PC-9 (cell line): ENCODE measurements around the gene RIOX2. TPM values are rescaled to one million over a fixed set of nuclear protein-coding genes. Genes with fewer than 3 reads are reported as not detected.

Source experiments
- BruUV-seq: library from RNA; stranded (reverse); fragments of 400-500 nt; replicated peaks from 2 replicates; lab custom pipeline; 2021; lab: Mats Ljungman, UMichigan
- CTCF ChIA-PET: fragments of 300-600 bp; sonication (Branson Sonifier 250); formaldehyde crosslinking; loops from one replicate; lab custom pipeline; 2022; ENCODE audit warnings: antibody characterized with exemption; lab: Charles Lee
- POLR2A ChIA-PET: fragments of 300-600 bp; sonication (Branson Sonifier 250); formaldehyde crosslinking; loops from one replicate; lab custom pipeline; 2022; ENCODE audit warnings: antibody characterized with exemption; ENCODE audit not compliant: unreplicated experiment; lab: Charles Lee
- DNase-seq, 2 experiments: peaks; one replicate each; pipeline versions ENCODE4 v3.0.0 to v3.0.0-alpha.2; 2015 to 2022; ENCODE audit warnings: mixed read lengths in 1 of 2
- H2AFZ ChIP-seq: fragments of 200-600 bp; sonication (generic); 2 replicates; pipeline ENCODE4 v1.8.1; 2017; ENCODE audit warnings: antibody characterized with exemption
- H3F3A ChIP-seq: fragments of 200-600 bp; sonication (generic); 2 replicates; pipeline ENCODE4 v1.8.1; 2017; ENCODE audit warnings: antibody characterized with exemption, mild to moderate bottlenecking, low read depth; ENCODE audit not compliant: insufficient read depth
- H3K27ac ChIP-seq: fragments of 200-600 bp; sonication (generic); 2 replicates; pipeline ENCODE4 v1.6.1; 2016; ENCODE audit warnings: mixed run types
- H3K27me3 ChIP-seq: fragments of 200-600 bp; sonication (generic); 2 replicates; pipeline ENCODE4 v1.6.1; 2016; ENCODE audit warnings: low read depth, mixed run types; ENCODE audit not compliant: insufficient read depth
- H3K36me3 ChIP-seq: fragments of 200-600 bp; sonication (generic); 2 replicates; pipeline ENCODE4 v1.6.1; 2016; ENCODE audit warnings: low read depth, mixed run types
- H3K4me1 ChIP-seq: fragments of 200-600 bp; sonication (generic); replicated peaks from 2 replicates; pipeline ENCODE4 v1.6.1; 2016; ENCODE audit warnings: mixed run types; ENCODE audit not compliant: insufficient read depth
- H3K4me2 ChIP-seq: fragments of 200-600 bp; sonication (generic); 2 replicates; pipeline ENCODE4 v1.6.1; 2017; ENCODE audit warnings: mixed run types
- H3K4me3 ChIP-seq: fragments of 200-600 bp; sonication (generic); 2 replicates; pipeline ENCODE4 v1.6.1; 2016; ENCODE audit warnings: mixed run types
- H3K79me2 ChIP-seq: fragments of 200-600 bp; sonication (generic); 2 replicates; pipeline ENCODE4 v1.6.1; 2017; ENCODE audit warnings: low read depth, mixed run types
- H3K9me2 ChIP-seq: fragments of 200-600 bp; sonication (generic); 2 replicates; pipeline ENCODE4 v1.8.1; 2017; ENCODE audit warnings: mild to moderate bottlenecking; ENCODE audit not compliant: insufficient read depth
- H3K9me3 ChIP-seq: fragments of 200-600 bp; sonication (generic); 2 replicates; pipeline ENCODE4 v1.8.1; 2016; ENCODE audit warnings: low read depth; ENCODE audit not compliant: insufficient read depth
- H4K20me1 ChIP-seq: fragments of 200-600 bp; sonication (generic); 2 replicates; pipeline ENCODE4 v1.8.1; 2017; ENCODE audit not compliant: insufficient read depth
- EZH2 ChIP-seq: fragments of 200-600 bp; sonication (generic); IDR thresholded peaks from 2 replicates; pipeline ENCODE4 v1.8.0; 2017; ENCODE audit warnings: antibody characterized with exemption, low read depth
- intact Hi-C: fragments of 100-400 bp; cut with micrococcal nuclease; formaldehyde crosslinking; loops from one replicate; pipeline ENCODE4 v1.10.0; 2022; ENCODE audit not compliant: unreplicated experiment
- total RNA-seq: library from RNA; stranded (reverse); gene quantifications from 2 replicates; pipeline ENCODE4 v1.2.3, GENCODE V29; 2021
- TF ChIP-seq, protein P1 (sequence below): fragments of 200-600 bp; sonication (generic); conservative IDR thresholded peaks from 2 replicates; pipeline ENCODE4 v1.6.1; 2017; ENCODE audit warnings: mixed run types, antibody characterized with exemption, mild to moderate bottlenecking, moderate library complexity

The RIOX2 gene
- total RNA-seq, 1 experiment from 2014 or later, result 33.1 TPM

GRCh38 chr3:97948351-97949109 is 23.7 kb downstream of the RIOX2 start:
- peaks cover 26% of the 10 kb centered on the region for H3K4me1 ChIP-seq
- POLR2A ChIA-PET, result interaction anchor here (0.6 kb wide), 1 partner anchor 13 kb away, joined by 4 read pairs; no protein-coding TSS in a partner anchor

GRCh38 chr3:97942801-97943546 is 29.3 kb downstream of the RIOX2 start:
- Histone ChIP-seq H3K27ac (no peak overlapping the region), H3F3A (no peaks in the 10 kb centered on the region), H3K9me2 (no peaks in the 10 kb centered on the region), H3K4me1 (no peaks in the 10 kb centered on the region), H3K4me2 (no peak overlapping the region), H3K4me3 (no peak overlapping the region), H4K20me1 (no peaks in the 10 kb centered on the region), H3K27me3 (no peaks in the 10 kb centered on the region), H3K36me3 (peaks cover 40% of the 10 kb centered on the region), H3K9me3 (no peaks in the 10 kb centered on the region), H2AFZ (no peak overlapping the region), H3K79me2 (no peaks in the 10 kb centered on the region)
- ChIA-PET POLR2A (no interaction called here), CTCF (no interaction called here)
- TF ChIP-seq EZH2, result no peak
- TF ChIP-seq, protein P1, sequence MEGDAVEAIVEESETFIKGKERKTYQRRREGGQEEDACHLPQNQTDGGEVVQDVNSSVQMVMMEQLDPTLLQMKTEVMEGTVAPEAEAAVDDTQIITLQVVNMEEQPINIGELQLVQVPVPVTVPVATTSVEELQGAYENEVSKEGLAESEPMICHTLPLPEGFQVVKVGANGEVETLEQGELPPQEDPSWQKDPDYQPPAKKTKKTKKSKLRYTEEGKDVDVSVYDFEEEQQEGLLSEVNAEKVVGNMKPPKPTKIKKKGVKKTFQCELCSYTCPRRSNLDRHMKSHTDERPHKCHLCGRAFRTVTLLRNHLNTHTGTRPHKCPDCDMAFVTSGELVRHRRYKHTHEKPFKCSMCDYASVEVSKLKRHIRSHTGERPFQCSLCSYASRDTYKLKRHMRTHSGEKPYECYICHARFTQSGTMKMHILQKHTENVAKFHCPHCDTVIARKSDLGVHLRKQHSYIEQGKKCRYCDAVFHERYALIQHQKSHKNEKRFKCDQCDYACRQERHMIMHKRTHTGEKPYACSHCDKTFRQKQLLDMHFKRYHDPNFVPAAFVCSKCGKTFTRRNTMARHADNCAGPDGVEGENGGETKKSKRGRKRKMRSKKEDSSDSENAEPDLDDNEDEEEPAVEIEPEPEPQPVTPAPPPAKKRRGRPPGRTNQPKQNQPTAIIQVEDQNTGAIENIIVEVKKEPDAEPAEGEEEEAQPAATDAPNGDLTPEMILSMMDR, result no peak
- BruUV-seq, result no TSS peak
- DNase-seq, result no peak
- intact Hi-C loops, result no loop called here

More at GRCh38 chr3:97948351-97949109, 23.7 kb downstream of the RIOX2 start:
- Histone ChIP-seq H3K27me3 (no peaks in the 10 kb centered on the region), H3K4me3 (no peak overlapping the region), H3K27ac (no peak overlapping the region), H2AFZ (no peak overlapping the region), H3K79me2 (peaks cover 12% of the 10 kb centered on the region; the same call in 1 of the 2 replicates), H4K20me1 (no peaks in the 10 kb centered on the region), H3K36me3 (peaks cover 70% of the 10 kb centered on the region), H3K4me2 (no peak overlapping the region), H3K9me2 (no peaks in the 10 kb centered on the region), H3F3A (peaks cover 21% of the 10 kb centered on the region), H3K9me3 (no peaks in the 10 kb centered on the region)
- TF ChIP-seq, protein P1, result no peak
- TF ChIP-seq EZH2, result no peak
- no peak for DNase-seq
- no TSS peak for BruUV-seq
- intact Hi-C loops, result no loop called here
- CTCF ChIA-PET, result no interaction called here

DNA sequence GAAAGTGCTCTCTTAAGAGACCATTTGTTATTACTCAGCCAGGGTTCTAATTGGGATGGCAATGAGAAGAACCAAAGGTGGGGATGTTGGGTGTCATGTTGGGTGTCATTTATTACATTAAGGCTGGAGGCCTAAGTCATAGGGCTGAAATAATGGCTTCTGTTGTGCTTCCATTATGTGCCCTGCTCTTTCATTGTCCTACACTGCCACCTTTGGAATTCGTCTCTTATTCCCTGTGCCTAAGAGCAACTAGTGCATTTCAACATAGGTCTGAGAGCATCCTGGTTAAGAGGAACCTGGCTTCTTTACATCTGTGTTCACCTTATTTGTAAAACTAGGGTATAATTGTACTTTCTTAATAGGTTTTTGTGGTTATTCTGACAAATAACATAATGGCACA is 32.2 kb downstream of the RIOX2 start:
- ChIA-PET CTCF (interaction anchor here (0.7 kb wide), 1 partner anchor 239 kb away, joined by 3 read pairs; no protein-coding TSS in a partner anchor), POLR2A (interaction anchor here (0.6 kb wide), 1 partner anchor 82 kb away, joined by 3 read pairs; no protein-coding TSS in a partner anchor)

More for the DNA sequence above, 32.2 kb downstream of the RIOX2 start:
- H3K27me3 ChIP-seq, result no peaks in the 10 kb centered on the region
- no peak overlapping the region for H3K27ac ChIP-seq
- intact Hi-C loops, result loop anchor here (2.0 kb wide), 1 partner anchor 147 kb away; no protein-coding TSS in a partner anchor
- no peaks in the 10 kb centered on the region for H3K9me3 ChIP-seq
- no peak overlapping the region for H3K4me3 ChIP-seq
- H3K4me1 ChIP-seq, result no peaks in the 10 kb centered on the region
- no peaks in the 10 kb centered on the region for H3K79me2 ChIP-seq
- no peaks in the 10 kb centered on the region for H4K20me1 ChIP-seq
- H2AFZ ChIP-seq, result no peak overlapping the region
- H3K36me3 ChIP-seq, result peaks cover 26% of the 10 kb centered on the region
- TF ChIP-seq, protein P1, result 0 out of 2 replicates have a peak, but pooled peaks have one; percentile 31
- TF ChIP-seq EZH2, result no peak
- BruUV-seq, result no TSS peak
- H3K9me2 ChIP-seq, result no peaks in the 10 kb centered on the region
- DNase-seq, result no peak
- no peaks in the 10 kb centered on the region for H3F3A ChIP-seq
- H3K4me2 ChIP-seq, result no peak overlapping the region
